ENCODE data around the gene CDH8. TPM values are rescaled to one million over a fixed set of nuclear protein-coding genes. Genes with fewer than 3 reads are reported as not detected.

Gene CDH8, protein sequence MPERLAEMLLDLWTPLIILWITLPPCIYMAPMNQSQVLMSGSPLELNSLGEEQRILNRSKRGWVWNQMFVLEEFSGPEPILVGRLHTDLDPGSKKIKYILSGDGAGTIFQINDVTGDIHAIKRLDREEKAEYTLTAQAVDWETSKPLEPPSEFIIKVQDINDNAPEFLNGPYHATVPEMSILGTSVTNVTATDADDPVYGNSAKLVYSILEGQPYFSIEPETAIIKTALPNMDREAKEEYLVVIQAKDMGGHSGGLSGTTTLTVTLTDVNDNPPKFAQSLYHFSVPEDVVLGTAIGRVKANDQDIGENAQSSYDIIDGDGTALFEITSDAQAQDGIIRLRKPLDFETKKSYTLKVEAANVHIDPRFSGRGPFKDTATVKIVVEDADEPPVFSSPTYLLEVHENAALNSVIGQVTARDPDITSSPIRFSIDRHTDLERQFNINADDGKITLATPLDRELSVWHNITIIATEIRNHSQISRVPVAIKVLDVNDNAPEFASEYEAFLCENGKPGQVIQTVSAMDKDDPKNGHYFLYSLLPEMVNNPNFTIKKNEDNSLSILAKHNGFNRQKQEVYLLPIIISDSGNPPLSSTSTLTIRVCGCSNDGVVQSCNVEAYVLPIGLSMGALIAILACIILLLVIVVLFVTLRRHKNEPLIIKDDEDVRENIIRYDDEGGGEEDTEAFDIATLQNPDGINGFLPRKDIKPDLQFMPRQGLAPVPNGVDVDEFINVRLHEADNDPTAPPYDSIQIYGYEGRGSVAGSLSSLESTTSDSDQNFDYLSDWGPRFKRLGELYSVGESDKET
- 0.22 to 0.98 TPM (median 0.56 TPM) in 4 of 5 replicates, not detected in the other for total RNA-seq (2022; extraction: Qiagen RNA extraction; ENCODE audit: low read depth)

DNA sequence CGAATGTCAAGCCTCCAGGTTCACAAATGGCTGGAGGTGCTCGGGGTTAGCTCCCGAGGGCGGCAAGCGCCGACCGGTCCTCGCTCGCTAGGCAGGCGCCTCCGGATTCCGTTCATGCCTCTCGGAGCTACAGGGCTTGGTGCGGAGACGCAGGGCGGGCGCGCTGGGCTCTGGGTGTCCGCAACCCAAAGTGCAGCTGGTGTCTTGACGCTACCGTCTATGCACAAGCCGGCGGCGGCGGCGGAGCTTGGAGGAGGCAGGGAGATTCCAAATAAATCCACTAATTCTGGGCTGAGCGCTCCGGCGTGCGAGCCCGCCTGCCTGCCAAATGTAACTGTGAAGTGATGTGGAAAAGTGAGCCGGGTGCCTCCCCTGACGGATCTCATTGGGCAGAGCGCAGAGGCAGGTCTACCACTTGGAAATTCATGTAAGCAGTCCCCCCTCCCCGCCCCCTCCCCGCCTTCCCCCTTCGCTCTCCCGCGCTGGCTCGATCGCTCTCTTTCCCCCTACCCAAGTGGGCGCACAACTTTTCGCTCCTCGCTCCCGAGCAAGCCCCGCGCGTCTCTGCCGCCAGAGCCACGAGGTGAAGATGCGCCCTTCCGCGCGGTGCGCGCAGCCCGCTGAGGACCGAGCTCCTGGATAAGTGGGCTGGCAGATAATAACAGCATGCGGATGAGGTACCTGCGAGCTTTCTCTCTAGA is at the start of gene CDH8:
Gene CDH8 (minus strand): TSS at position 338 of the 701 bp plus-strand sequence. CDS start 15,035 bp downstream, outside the sequence.

Data from A549 treated with GW870086 at 1 μM for 4 hours (cell line).